ENCODE measurements around the gene CCR5. TPM values are rescaled to one million over a fixed set of nuclear protein-coding genes. Genes with fewer than 3 reads are reported as not detected.

The CCR5 gene
- total and polyA plus RNA-seq, 9 of the 15 experiments (the other 6 are each of a cell fraction or from before 2014, with no cell fraction given) = not detected

GRCh38 chr3:46400000-46400734 is 29.4 kb downstream of the CCR5 start (continued):
- no peak for TF ChIP-seq NONO (IDR thresholded peaks at IDR 0.05; ENCODE audit: low read depth in 2 of 2, low read length in 1 of 2)
- TF ChIP-seq CCNT2 (IDR thresholded peaks at IDR 0.05; ENCODE audit: borderline replicate concordance, extremely low read depth, insufficient read length, low read depth, low read length) = peak; percentile 74
- TF ChIP-seq RBM25 (IDR thresholded peaks at IDR 0.05; ENCODE audit: low read depth, low read length, severe bottlenecking) = no peak
- TF ChIP-seq ZC3H4 (CRISPR knock-in tag; IDR thresholded peaks at IDR 0.05; ENCODE audit: borderline replicate concordance) = no peak
- no peak for TF ChIP-seq ZNF212 (CRISPR knock-in tag; IDR thresholded peaks at IDR 0.05)
- no peak for TF ChIP-seq MITF (IDR thresholded peaks at IDR 0.05)
- peak; percentile 98 for TF ChIP-seq TFAP4 (CRISPR knock-in tag; IDR thresholded peaks at IDR 0.05; ENCODE audit: borderline replicate concordance)
- 0 out of 4 replicates have a peak, but pooled peaks of 1 of the 2 experiments have one; percentile 42 for TF ChIP-seq MLLT1 (IDR thresholded peaks at IDR 0.05)
- TF ChIP-seq BRCA1 (IDR thresholded peaks at IDR 0.05) = no peak
- no peak for TF ChIP-seq BRCA1 (CRISPR knock-in tag; IDR thresholded peaks at IDR 0.05)
- peak; percentile 76 for TF ChIP-seq HMBOX1 (IDR thresholded peaks at IDR 0.05)
- no peak for TF ChIP-seq STAT6 (CRISPR knock-in tag; IDR thresholded peaks at IDR 0.05)
- no peak for TF ChIP-seq BRF1 (IDR thresholded peaks at IDR 0.05; ENCODE audit: borderline replicate concordance, extremely low read depth, insufficient read length)
- 0 out of 2 replicates have a peak, but pooled peaks have one; percentile 38 for TF ChIP-seq KHSRP (IDR thresholded peaks at IDR 0.05)
- TF ChIP-seq THRA (IDR thresholded peaks at IDR 0.05) = no peak
- TF ChIP-seq RBFOX2 (IDR thresholded peaks at IDR 0.05; ENCODE audit: low read depth, low read length) = no peak
- no peak for TF ChIP-seq ZNF707 (CRISPR knock-in tag; conservative IDR thresholded peaks at IDR 0.05)
- TF ChIP-seq SMARCA5 (IDR thresholded peaks at IDR 0.05) = peak; percentile 10; the same call in 1 of the 2 replicates
- no peak for TF ChIP-seq SMAD2 (IDR thresholded peaks at IDR 0.05; ENCODE audit: low read depth, low read length)

Measured in K562 (cell line).